NCI-H774 (cell line): ENCODE results near the gene NBEA.
"Not testable (repeated sequence)": the region's sequence is repeated elsewhere in the genome, so short reads cannot be mapped to it uniquely, and the experiment has no call there.

Experiments
- DNase-seq: peaks from one replicate; lab custom pipeline; 2025; lab: John Stamatoyannopoulos, UW

NBEA gene

DNA sequence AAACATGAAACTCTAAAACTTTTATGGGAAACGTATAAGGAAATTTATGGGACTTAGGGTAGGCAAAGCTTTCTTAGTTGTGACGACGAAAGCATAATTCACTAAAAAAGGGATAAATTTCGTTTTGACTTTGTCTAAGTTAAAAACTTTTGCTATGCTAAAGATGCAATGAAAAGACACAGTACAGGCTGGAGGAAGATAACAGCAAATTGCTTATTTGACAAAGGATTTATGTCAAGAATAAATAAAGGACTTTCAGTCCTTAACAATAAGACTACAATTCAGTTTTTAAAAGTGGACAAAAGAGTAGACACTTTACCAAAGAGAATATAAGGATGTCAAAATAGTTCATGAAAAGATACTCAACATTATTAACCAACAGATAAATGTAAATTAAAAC lies 150.2 kb downstream of the NBEA start:
- no peak for DNase-seq

DNA sequence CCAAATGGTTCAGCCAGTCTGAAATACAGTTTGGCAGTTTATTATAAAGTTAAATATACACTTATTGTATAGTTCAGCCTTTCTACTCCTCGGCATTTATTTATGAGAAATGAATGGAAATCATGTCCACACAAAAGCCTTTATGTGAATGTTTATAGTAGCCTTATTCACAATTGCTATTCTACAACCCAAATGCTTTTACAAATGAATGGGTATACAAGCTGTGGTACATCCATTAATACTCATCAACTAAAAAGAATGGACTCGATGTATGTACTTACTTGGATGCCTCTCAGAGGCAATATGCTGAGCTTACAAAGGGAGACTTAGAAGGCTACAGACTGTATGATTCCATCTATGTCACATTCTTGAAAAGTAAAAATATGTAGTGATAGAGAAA lies 150.7 kb downstream of the NBEA start:
- no peak for DNase-seq

DNA sequence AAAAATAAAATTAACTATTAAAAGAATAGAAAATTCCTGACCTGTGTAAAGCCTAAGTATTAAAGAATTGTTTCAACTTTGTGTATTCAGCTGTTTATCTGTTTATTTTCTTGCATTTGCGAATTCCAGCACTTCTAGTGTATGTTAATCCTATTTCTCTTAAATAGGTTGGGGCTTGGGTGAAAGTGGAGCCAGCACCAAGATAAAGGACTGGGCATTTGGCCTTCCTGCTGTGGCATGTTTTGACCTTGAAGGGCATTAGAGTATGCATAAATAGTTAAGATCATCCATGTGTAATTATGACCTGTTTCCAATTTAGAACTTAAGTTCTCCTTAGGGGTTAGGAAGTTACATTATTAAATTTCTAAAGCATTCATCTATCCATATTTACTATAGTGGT lies 151.3 kb downstream of the NBEA start:
- DNase-seq, result no peak

DNA sequence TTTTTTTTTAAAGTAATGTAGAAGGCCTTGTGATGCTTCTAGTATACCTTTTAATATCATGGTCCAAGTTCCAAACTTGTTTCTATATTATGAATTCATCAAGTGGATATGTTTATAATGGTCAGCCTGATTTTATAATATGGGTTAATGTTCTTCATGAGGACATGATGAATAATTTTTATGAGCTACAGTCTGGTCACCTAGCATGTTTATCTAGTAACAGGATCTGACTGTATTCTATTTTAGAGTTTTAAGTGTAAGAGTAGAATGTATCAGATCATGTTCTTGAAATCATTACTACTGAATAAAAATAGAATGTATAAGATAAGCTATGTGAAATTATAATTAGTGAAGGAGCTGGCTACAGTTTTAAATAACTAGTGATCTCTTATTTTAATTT lies 164.7 kb downstream of the NBEA start:
- not testable (repeated sequence) for DNase-seq

DNA sequence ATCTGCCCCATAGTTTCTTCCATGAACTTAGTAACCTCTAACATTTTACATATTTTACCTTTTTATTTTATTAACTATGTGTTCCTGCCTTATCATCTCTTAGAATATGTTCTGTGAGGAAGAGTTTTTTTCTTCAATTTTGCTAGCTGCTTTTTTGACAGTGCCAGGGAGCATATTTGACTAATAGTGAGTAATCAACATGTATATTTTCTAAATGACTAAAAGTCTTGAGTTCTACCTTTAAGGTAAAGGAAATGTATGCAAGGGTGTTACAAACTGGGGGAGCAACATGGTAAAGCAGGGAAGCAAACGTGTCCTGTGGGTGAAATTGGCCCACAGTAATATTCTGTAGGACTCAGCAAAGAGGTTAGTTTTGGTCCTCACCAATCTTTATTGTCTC lies 165.5 kb downstream of the NBEA start:
- DNase-seq, result no peak

DNA sequence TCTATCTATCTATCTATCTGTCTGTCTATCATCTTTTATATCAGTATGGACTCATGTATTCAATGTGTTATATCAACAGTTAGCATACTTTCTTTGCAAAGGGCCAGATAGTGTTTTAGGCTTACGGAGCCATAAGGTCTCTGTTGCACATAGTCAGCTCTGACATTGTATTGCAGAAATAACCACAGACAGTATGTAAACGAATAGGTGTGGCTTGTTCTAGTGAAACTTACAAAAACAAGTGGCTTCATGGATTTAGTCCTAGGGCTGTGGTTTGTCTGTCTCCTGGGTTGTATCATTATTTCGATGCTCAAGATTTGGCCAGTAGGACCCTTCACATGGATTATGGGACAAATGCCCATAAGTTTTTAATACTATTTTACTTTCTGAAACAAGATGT lies 171.5 kb downstream of the NBEA start:
- not testable (repeated sequence) for DNase-seq

DNA sequence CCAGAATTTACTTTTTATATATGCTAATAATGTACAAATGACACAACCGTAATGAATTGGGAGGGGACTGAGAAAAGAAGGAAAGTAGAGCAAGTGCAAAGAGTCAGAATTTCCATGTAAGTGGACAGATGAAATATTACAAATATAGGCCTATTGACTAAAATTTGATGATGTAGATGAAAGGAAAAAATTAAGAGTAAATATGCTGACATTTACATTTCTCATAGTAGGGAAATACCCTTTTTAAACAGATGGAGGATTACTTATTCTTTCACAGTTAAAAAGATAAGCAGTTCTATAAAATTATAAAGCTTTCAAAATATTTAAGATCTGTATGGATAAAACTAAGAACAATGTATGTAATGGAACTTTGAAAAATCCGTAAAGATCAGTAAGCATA lies 185.4 kb downstream of the NBEA start:
- DNase-seq, result no peak

DNA sequence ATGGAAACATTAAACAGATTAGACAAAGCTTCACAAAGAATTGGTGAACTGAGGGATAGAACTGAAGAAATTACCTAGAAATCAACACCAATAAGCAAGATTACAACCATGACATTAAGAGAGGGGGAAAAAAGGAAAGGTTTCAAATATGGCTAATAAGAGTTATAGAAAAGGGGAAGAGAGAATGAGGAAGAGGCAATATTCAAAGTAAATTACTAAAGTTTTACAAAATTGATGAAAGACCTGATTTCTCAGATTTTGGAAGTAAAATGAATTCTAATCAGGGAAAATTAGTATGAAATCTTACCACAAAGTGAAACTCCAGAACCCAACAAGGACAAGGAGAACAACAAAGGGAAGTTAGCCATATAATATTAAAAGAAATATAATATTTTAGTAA lies 187.4 kb downstream of the NBEA start:
- DNase-seq, result no peak

DNA sequence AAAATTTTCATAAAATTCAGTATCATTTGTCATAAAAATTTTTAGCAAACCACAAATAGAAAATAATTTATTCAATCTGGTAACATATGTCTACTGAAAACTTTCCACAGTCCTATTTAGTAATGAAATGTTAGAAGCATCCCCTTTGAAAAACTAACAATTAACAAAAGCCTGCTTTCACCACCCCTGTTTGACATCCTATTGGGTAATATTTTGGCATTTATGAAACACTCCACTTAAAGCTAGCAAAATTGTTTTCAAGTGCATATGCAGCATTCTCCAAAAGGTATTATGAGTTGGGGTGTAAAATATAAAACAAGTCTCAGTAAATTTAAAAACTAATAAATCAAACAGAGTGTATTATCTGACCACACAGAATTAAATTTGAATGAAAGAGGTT lies 189.4 kb downstream of the NBEA start:
- DNase-seq, result no peak

DNA sequence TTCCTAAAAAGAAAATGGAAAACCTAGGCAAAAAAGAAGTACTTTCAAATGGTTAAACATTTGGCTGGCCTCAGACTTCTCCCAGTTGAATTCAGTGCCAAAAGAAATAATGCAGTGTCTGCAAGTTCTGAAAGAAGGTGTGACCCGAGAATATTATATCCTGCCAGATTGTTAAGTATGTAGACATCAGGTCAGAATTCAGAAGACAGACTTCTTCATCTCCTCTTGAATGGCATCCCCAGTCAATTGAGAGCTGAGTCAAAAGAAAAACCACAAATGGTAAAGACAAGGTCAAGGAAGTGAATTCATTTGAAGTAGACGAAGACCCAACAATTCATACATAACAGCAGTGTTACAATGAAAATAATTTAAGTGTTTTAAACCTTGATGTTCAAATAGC lies 194.5 kb downstream of the NBEA start:
- no peak for DNase-seq

DNA sequence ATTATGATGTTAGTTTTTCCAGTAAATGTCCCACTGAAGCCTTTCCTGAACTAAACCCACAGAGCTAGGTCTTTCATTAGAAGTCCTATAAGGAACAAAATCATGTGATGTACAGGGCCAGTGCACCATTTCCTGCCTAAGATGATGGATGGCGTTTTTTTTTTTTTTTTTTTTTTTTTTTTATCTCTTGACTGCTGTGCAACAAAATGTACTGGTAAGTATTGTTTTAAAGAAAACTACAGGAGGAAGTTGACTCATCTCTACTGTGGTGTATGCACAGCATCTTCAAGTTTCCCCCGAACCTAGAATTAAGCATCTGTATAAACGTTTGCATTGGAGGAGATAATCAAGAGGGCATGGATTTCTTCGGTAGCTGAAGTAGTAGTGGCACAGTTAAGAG lies 197.5 kb downstream of the NBEA start:
- DNase-seq, result no peak

DNA sequence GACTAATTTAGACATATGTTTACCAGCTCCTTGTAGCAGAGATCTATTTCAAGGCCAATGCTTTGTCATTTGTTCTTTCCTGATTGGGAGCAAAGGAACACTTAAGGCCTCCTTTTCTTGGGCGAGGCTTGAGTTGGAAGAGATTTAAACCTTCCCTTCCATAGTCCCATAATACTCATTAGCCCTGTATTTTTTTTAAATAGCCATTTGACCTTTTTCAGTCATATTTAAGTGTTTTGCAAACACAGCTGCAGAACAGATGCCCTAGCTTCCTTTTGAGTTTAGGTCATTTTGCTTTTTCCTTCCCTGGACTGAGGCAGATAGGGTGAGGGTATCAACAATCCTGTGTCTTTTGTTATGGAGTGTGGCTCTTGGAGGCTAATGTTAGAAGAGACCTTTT lies 198.3 kb downstream of the NBEA start:
- no peak for DNase-seq

DNA sequence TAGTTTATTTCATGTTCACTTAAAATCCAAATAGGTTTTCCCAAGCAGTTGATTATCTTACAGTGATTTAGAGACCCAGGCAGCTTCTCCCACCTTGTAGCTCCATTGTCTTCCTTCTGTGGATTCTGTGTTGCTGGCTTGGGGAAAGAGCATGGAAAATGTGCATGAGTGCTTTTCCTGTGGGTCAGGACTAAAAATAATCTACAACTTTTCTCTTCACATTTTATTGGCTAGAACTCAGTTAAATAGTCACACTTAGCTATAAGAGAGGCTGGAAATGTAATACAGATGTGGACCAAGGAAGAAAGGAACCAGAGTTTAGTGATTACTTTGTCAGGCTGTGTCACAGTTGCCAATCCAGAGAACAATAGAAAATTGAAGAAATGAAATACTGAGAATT lies 198.8 kb downstream of the NBEA start:
- DNase-seq, result no peak

DNA sequence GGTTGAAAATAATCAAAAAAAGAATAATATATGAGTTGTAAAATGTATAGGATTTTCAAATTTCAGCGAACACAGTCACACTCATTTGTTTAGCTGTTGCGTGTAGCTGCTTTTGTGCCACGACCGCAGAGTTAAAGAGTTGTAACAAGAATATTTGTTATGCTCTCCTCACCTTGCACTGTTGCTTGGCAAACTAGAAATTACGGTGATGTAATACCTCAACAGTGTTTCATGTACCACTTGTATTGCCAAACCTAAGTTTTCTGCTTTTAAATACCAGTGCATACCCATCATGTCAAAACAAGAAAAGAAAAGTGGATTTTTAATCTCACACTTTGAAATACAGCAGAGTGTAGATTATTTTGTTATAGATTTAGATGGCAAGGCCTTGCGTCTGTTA lies 201.1 kb downstream of the NBEA start:
- no peak for DNase-seq

DNA sequence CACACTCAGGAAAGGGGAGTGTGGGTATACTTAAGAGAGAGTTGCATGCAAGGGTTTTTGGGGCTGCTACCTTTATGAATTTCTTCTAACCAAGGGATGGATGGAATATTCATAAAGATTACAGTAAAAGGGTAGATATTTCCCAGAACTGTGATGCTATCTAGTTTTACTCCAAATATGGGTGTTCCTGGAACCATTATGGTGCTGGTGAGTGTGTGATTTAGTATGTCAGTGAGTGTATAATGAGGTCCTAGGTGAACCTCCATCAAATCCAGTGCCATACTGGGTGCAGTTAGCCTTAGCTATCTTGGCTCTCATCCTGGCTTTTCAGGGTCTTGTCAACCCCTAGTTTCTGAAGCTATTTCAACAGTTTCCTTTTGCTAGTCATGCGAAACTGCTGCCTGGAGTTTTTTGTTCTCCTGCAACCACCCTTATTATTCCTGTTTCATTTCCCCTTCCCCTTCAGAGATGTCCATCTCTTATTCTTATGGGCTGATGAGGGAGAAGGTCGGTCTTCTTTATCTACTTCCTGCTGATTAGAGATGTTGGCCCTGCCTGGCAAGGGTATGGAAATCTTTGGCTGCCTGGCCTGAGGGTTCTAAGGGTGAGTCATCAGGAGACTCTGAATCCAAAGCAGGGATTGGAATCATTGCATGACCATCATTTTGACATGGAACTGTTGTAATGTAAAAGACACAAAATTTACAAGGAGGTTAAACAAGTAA lies 202.3 kb downstream of the NBEA start:
- DNase-seq, result no peak

DNA sequence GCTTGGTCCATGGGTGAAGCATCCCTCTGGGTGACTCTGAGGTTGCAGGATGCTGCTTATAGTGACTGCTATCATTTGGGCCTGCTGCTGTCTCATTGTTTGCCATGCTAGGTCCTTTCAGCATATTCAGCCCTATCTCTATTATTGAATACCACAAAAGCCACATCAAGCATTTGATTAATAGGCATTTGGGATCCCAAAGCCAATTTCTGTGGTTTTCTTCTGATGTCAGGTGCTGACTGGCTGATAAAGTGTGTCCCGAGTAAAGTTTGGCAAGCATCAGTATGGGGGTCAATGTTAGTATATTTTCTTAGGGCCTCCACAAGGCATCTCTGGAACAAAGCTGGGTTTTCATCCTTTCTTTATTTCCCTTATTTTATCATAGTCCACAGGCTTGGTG lies 204.6 kb downstream of the NBEA start:
- DNase-seq, result no peak

DNA sequence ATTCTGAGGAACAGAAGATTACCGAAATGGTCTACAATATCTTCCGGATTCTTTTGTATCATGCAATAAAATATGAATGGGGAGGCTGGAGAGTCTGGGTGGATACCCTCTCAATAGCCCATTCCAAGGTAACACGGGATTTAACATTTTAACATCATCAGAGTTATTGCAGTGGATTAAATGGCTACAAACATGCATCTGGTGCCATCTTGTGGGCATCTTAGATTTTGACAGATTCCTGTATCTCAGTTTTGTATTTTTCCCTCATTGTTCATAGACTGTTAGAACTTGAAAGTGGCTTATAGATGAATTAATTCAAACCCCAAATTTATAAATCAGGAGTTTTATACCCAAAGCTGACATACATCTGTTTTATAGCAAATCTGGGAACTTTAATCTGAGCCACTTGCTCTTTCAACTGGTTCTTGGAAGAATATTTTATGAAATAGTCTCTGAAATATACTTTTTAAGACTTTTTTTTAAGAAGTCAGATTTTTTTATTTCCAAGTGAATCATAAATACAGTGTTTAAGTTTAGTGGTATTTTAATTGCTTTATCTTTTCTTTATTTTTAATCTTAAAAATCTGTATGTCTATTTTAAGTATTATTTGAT lies 215.2 kb downstream of the NBEA start:
- DNase-seq, result peak; percentile 16

DNA sequence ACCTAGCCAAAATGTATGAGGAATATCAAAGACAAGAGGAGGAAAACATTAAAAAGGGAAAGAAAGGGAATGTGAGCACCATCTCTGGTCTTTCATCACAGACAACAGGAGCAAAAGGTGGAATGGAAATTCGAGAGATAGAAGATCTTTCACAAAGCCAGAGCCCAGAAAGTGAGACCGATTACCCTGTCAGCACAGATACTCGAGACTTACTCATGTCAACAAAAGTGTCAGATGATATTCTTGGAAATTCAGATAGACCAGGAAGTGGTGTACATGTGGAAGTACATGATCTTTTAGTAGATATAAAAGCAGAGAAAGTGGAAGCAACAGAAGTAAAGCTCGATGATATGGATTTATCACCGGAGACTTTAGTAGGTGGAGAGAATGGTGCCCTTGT lies 217.0 kb downstream of the NBEA start:
- DNase-seq, result no peak

DNA sequence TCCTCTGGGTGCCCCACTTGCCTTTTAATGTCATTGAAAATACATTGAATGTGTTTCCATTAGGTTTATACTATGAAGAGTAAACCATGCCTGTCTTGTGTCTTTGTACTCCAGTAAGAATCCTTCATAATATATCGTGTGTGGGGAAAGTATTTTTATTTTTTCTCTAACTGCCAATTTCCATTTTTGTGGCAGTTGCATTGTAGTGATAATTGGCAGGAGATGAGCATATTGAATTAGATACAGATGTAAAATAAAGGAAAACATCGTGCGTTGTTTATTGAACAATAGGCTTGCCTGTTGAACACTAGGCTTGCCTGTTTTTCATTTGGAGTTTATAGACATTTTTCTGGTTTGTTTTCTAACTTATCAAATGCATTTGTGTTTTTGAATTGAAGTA lies 218.8 kb downstream of the NBEA start:
- no peak for DNase-seq

DNA sequence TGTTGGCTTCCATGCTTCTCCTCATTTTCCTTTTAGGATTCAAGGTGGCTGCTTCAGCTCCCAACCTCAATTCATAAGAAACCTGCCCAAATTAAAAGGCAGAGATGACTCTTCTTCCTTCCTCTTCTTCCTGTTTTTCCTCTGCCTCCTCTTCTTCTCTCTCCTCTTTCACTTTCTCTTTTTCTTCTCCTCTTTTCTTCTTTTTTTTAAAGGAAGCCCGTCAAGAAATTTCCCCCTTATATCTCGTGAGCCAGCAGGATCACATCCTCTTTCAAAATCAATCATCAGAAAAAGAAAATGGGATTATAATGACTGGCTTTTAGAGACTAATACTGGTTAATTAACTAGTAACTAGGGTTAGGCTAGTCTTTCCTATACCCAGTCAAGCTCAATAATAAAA lies 220.3 kb downstream of the NBEA start:
- DNase-seq, result no peak

DNA sequence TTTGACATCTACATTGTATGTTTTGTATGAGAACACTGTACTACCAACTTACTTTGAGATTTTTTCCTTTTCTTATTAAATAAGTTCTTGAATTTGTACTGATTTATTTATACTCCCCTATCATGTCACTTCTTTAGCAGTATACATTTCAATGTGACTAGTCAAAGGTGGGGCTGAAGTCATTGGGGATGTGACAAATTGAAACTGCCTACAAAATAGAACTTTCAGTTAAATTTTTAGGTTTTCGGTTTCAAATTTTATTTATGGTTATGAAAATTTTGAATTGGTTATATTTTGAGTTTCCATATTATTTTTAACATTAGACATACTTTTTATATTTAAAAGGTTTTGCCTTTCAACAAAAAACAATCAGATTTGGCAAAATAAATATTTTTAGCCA lies 221.6 kb downstream of the NBEA start:
- DNase-seq, result no peak

DNA sequence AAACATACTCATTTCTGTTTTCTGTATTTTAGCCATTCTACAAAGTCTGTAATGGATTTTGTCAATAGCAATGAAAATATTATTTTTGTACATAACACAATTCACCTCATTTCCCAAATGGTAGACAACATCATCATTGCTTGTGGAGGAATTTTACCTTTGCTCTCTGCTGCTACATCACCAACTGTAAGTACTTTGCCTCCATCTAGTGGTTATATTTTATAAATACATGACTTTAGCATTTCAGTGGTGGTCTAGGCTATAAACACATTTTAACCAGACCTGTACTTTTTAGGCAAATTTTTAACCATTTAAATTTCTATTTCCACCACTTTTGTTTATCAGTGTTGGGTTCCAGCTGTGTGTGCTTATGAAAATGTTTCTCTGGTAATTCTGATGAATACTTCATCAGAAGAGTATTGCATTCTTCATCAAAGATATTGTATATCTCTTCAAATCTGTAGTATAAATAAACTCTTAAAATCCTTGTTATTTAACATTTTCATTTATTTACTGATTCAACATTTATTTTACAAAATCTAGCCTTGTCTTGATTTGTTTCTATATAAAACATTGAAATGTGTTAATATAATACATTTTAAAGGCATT lies 222.4 kb downstream of the NBEA start:
- no peak for DNase-seq

DNA sequence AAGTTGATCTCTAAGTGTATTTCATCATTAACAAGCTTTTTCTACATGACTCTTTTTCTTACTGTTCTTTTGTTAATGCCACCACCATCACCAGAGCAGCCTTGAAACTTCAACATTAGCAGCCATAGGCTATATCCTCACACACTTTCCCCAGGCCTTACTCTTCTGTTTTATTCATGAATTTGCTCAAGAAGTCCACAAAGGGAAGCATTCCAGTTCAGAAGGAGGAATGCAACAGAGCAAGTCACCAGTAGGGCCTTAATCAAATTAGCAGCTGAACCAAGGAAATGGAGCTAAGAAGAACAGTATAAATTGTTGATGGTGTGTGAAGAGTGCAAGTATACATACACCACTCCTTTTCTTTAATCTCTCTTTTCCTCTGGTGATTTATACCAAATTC lies 223.1 kb downstream of the NBEA start:
- no peak for DNase-seq

DNA sequence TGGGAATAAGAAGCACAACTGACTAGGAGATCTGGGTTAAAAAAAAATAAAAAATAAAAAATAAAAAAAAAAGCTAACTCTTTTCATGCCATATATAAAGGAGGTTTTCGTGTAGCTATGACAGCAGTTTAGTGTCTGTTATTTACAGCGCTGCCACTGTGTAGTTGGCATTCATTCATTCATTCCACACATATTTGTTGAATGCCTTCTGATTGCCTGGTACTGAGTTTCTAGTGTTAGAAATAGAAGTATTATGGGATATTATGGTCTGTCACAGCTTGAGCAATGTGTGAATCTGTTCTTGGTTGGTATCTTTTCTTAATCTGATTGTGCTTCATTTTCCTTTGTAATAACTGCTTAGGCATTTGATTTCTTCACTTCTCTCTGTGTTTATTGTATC lies 237.4 kb downstream of the NBEA start:
- no peak for DNase-seq
